ENCODE measurements around the gene ZNF423. TPM values are rescaled to one million over a fixed set of nuclear protein-coding genes. Genes with fewer than 3 reads are reported as not detected.

Gene ZNF423
- total RNA-seq, 4 donors from 2014 or later = 0.67 to 3.7 (median 2.2) TPM

GRCh38 chr16:49716339-49716934 is 139.5 kb downstream of the ZNF423 start:
- intact Hi-C loops (cut with DNase I; ENCODE audit: low total_unique reads) = no loop called here
- no peak for DNase-seq (ENCODE audit: low spot score in 2 of 2)
- 59 to 63% methylated on average over 12 of the region's 12 CpGs for WGBS, 2 donors
- no peak overlapping the region for H3K4me3 ChIP-seq (ENCODE audit: low read depth, poor library complexity, severe bottlenecking)
- no peak for TF ChIP-seq POLR2A (IDR thresholded peaks at IDR 0.05)
- no peak for TF ChIP-seq CTCF (IDR thresholded peaks at IDR 0.05)

DNA sequence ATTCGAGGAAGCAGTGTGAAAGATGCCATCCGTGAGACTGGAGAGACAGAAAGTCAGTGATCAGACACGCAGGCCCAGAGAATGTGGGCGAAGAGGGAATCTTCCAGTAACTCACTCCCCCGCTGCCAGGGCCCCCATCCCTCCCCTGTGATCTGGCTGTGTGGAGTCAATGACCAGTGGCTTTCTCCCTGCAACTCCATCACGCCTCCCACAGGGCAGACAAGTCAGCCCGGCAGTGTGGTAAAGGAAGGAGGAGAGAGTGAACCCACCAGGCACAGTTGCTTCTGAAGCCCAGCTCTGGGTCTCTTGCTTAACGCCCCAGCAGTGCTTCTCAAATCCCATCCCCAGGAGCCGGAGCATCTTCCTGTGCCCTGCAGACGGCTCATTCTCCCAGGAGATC is 142.1 kb downstream of the ZNF423 start:
- no peak for TF ChIP-seq POLR2A (IDR thresholded peaks at IDR 0.05)
- TF ChIP-seq CTCF (IDR thresholded peaks at IDR 0.05) = no peak
- H3K4me3 ChIP-seq (ENCODE audit: low read depth, poor library complexity, severe bottlenecking) = no peak overlapping the region
- no peak for DNase-seq (ENCODE audit: low spot score in 2 of 2)
- 86 to 88% methylated on average over 10 of the region's 10 CpGs for WGBS, 2 donors
- intact Hi-C loops (cut with DNase I; ENCODE audit: low total_unique reads) = no loop called here

DNA sequence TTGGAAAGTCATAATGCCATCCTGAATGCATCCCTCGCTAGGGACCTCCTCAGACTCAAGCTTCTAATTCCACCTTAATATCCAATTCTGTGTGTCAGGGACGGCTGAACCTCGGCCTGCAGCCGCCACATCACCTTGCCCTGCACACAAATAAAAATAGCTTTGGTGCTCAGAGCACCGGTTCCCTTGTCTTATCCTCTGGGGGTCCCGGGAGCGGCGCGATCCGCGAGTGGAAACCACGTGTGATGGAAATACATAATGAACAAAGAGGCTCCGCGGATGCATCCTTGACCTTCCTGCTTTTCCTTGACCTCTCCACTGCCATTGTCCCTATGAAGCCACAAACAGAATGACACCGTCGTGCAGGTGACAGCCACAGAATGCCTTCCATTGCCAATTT is 143.4 kb downstream of the ZNF423 start:
- intact Hi-C loops (cut with DNase I; ENCODE audit: low total_unique reads) = no loop called here
- DNase-seq (ENCODE audit: low spot score in 2 of 2) = no peak
- WGBS, 2 donors = 86 to 91% methylated on average over 16 of the region's 16 CpGs
- TF ChIP-seq CTCF (IDR thresholded peaks at IDR 0.05) = no peak
- TF ChIP-seq POLR2A (IDR thresholded peaks at IDR 0.05) = no peak
- no peak overlapping the region for H3K4me3 ChIP-seq (ENCODE audit: low read depth, poor library complexity, severe bottlenecking)

DNA sequence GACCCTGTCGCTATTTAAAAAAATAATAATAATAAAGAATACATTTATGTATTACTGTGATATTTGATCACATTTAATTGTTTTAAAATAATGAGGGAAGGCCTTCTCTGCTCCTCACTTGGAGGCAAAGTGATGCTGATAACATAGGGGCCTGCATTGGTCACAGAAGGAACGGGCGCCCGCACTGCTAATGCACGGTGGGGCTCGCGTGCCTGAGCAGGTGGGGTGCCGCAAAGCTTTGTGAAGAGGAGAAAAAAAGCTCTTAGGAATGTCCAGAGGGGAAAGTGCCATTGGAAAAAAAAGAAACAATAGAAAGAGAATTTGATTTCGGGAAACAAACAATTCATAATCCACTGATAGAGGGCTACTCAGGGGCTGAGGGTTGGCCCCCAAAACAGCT is 143.8 kb downstream of the ZNF423 start:
- DNase-seq (ENCODE audit: low spot score in 2 of 2) = no peak
- WGBS, 2 donors = 90 to 95% methylated on average over 9 of the region's 9 CpGs
- intact Hi-C loops (cut with DNase I; ENCODE audit: low total_unique reads) = no loop called here
- no peak for TF ChIP-seq POLR2A (IDR thresholded peaks at IDR 0.05)
- TF ChIP-seq CTCF (IDR thresholded peaks at IDR 0.05) = no peak
- H3K4me3 ChIP-seq (ENCODE audit: low read depth, poor library complexity, severe bottlenecking) = no peak overlapping the region

GRCh38 chr16:49709057-49709456 is 146.9 kb downstream of the ZNF423 start:
- TF ChIP-seq POLR2A (IDR thresholded peaks at IDR 0.05) = no peak
- no peak for TF ChIP-seq CTCF (IDR thresholded peaks at IDR 0.05)
- intact Hi-C loops (cut with DNase I; ENCODE audit: low total_unique reads) = no loop called here
- no peak for DNase-seq (ENCODE audit: low spot score in 2 of 2)
- WGBS, 2 donors = 38 to 46% methylated on average over 12 of the region's 12 CpGs
- H3K4me3 ChIP-seq (ENCODE audit: low read depth, poor library complexity, severe bottlenecking) = no peak overlapping the region

DNA sequence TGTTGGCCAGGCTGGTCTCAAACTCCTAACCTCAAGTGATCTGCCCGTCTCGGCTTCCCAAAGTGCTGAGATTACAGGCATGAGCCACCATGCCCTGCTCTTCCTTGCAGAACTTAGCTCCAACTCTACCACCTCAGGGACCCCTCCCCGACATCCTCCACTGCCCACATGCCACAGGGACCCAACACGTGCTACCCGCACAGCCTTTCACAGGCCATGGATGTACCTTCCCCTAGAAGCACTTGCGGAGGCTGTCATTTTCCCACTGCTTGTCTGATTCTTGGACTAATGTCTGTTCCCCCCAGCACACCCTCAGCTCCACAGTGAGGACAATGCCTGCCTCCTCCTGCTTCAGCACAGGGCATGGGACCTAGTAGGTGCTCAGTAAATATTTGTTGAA is 147.4 kb downstream of the ZNF423 start:
- WGBS, 2 donors = 87 to 89% methylated on average over 6 of the region's 6 CpGs
- no peak overlapping the region for H3K4me3 ChIP-seq (ENCODE audit: low read depth, poor library complexity, severe bottlenecking)
- no peak for DNase-seq (ENCODE audit: low spot score in 2 of 2)
- intact Hi-C loops (cut with DNase I; ENCODE audit: low total_unique reads) = no loop called here
- TF ChIP-seq POLR2A (IDR thresholded peaks at IDR 0.05) (no peak), CTCF (IDR thresholded peaks at IDR 0.05) (no peak)

All from lower leg skin (tissue), 4 donors.